Measurements from ENCODE around the gene TBC1D3I.

TBC1D3I gene

DNA sequence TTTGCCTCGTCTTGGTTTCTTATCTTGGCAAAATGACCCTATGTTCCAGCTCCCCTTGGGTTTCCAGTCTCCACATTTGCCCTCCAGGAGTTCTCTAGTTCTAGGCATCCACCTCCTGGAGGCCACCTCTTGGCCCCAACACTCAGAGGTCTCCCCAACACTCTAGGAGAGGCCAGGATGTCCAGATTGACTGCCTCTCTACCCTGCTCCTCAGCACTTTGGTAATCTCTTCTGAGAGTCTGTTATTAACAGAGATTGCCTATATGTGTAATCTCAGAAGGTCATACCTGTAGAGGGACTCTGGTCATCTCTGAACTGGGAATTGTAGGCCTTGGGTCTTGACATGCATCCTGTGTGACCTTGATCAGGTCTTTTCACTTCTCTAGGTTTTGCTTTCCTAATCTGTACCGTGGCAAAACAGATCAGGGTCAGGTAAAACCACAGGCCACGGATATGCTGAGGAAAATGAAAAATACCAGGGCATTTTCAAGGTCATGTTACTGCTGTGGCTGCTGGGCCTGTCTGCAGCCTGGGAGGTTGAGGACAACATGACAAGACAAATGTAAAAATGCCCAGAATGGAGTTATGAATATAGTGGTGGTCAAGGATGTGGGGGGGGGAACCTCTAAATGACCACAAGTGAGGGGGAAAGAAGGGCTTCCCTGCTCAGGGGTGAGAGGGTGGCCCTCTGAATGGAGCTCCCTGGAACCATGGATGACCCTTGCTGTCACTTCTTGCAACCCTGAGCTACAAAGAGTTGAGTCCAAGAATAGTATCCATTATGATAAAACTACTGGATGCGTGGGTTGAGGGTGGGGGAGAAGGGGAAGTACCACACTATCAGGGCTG is 58.5 kb downstream of the TBC1D3I start:
- DNase-seq = no peak

DNA sequence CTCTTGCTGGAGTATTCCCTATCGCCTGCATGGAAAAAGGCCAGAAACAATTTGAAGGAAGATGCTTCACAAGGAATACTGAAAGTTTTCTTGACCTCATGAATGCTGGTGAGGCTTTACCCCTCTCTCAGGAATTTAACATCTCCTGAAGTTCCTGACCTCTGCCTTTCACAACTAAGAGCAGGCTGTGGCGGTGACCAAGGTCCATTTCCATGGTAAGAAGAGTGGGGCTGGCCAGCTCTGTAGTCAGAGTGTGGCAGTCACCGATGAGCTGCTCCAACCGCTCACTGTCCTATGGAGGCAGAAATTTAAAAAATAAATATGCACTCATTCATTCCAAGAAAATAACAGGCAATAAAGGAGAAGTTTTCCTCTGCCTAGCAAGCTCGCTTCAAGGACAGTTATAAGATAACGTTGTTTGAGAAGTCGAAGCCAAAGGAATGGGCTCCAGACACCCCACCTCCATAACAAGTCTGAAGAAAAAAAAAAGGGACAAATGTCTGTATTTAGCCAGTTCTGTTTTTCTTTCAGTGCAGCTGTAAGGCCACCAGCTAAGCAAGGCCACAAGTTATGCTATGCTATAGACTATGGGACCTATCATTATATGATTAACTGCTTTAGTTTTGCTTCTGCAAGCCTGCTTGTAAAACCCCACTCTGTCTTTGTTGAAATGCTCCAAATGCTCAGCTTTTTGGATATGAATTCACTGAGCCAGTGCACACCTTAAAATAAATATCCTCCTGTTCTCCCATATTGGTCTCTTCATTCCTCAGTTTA is 59.5 kb downstream of the TBC1D3I start:
- DNase-seq = no peak
